H1 (cell line): Measurements from ENCODE around the gene SPTLC3. TPM values are rescaled to one million over a fixed set of nuclear protein-coding genes. Genes with fewer than 3 reads are reported as not detected.

Experiments
- CBX8 ChIP-seq: fragments of 300-800, 300-1000 bp; sonication (generic); IDR thresholded peaks from 2 replicates; pipeline ENCODE4 v1.7.1; 2016; ENCODE audit warnings: low read depth, low read length, borderline replicate concordance
- GTF2F1 ChIP-seq: IDR thresholded peaks from 2 replicates; pipeline ENCODE4 v1.6.1; 2012; ENCODE audit warnings: low read depth, low read length, improper control_type of control experiment, borderline replicate concordance
- JUN ChIP-seq: IDR thresholded peaks from 2 replicates; pipeline ENCODE4 v1.6.1; 2011; ENCODE audit warnings: low read depth, mild to moderate bottlenecking, improper control_type of control experiment, low read length
- SP2 ChIP-seq: IDR thresholded peaks from 2 replicates; pipeline ENCODE4 v1.6.1; 2012; ENCODE audit warnings: mild to moderate bottlenecking, low read length, inconsistent platforms
- polyA plus RNA-seq, 7 experiments: library from polyadenylated mRNA; depleted of rRNA in 3 of 7; stranded (reverse) in 5 of 7; unstranded in 2 of 7; fragments of >200 nt in 5 of 7; fragments of 200-250 nt in 2 of 7; gene quantifications; 1 replicate in 5 of 7; 2 replicates in 1 of 7; 4 replicates in 1 of 7; pipeline versions ENCODE4 v1.2.1 to v1.2.3, GENCODE V29; 2011 to 2013; ENCODE audit warnings: missing spikeins in 2 of 7, mixed read lengths in 2 of 7
- total RNA-seq: library from RNA; stranded (reverse); fragmentation: NEBNext Ultra II Directional; extraction: Animal tissue kit (Norgen Biotek cat#: 25700); gene quantifications from 2 replicates; pipeline ENCODE4 v1.2.1, GENCODE V29; 2021

SPTLC3 gene
- total and polyA plus RNA-seq, 2 of the 8 experiments (the other 6 are each of a cell fraction or from before 2014, with no cell fraction given), result 0.23 to 0.82 TPM

DNA sequence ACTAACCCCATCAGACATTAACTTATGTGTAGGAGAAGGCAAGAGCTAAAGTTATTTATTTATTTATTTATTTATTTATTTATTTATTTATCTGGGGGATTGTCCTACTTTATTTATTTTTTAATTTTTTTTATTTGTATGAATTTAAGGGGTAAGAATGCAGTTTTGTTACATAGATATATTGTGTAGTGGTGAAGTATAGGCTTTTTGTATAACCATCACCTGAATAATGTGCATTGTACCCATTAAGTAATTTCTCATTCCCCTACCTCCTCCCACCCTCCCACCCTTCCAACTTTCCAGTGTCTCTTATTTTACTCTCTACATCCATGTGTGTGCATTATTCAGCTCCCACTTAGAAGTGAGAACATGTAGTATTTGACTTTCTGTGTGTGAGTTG, 51.6 kb downstream of the SPTLC3 start (continued):
- TF ChIP-seq GTF2F1, result no peak
- TF ChIP-seq CBX8, result no peak
- TF ChIP-seq SP2, result no peak
- TF ChIP-seq JUN, result no peak
